Transverse colon (tissue), 4 donors: Measurements from ENCODE around the gene KRT6B. TPM values are rescaled to one million over a fixed set of nuclear protein-coding genes. Genes with fewer than 3 reads are reported as not detected.
"Not testable (repeated sequence)": the region's sequence is repeated elsewhere in the genome, so short reads cannot be mapped to it uniquely, and the experiment has no call there.

Experiments used
- DNase-seq: peaks from one replicate; pipeline ENCODE4 v3.0.0-alpha.2; 2019
- H3K27ac ChIP-seq, 4 donors: fragments of 200-600 bp; sonication (generic); 2 replicates each; pipeline ENCODE4 v1.5.1; 2016 to 2018; ENCODE audit warnings: inconsistent platforms in 4 of 4
- H3K27me3 ChIP-seq: fragments of 200-600 bp; sonication (generic); 2 replicates; pipeline ENCODE4 v1.5.1; 2017; ENCODE audit warnings: inconsistent platforms
- H3K36me3 ChIP-seq, 4 donors: fragments of 200-600 bp; sonication (generic); 2 replicates each; pipeline ENCODE4 v1.5.1; 2017 to 2019; ENCODE audit warnings: inconsistent platforms in 4 of 4
- H3K4me1 ChIP-seq, 4 donors: fragments of 200-600 bp; sonication (generic); 2 replicates each; pipeline ENCODE4 v1.5.1; 2017 to 2020; ENCODE audit warnings: inconsistent platforms in 4 of 4
- H3K4me3 ChIP-seq, 4 donors: fragments of 200-600 bp; sonication (generic); 1 replicate in 1 of 4; 2 replicates in 3 of 4; pipeline versions ENCODE4 v1.5.1 to v1.6.1; 2017 to 2019; ENCODE audit warnings: inconsistent platforms in 4 of 4
- H3K9me3 ChIP-seq, 2 donors: fragments of 200-600 bp; sonication (generic); 2 replicates each; pipeline ENCODE4 v1.5.1; 2017 to 2019; ENCODE audit warnings: inconsistent platforms in 2 of 2
- CTCF ChIP-seq, 5 experiments: fragments of 200-600 bp in 3 of 5; fragments of 450-650 bp in 2 of 5; sonication (generic) in 3 of 5; IDR thresholded peaks; 1 replicate in 2 of 5; 2 replicates in 3 of 5; pipeline ENCODE4 v1.5.1; 2016 to 2017; ENCODE audit warnings: antibody characterized with exemption in 5 of 5, inconsistent platforms in 3 of 5, mild to moderate bottlenecking in 2 of 5, moderate library complexity in 1 of 5
- EP300 ChIP-seq: sonication (generic); formaldehyde crosslinking; IDR thresholded peaks from one replicate; pipeline ENCODE4 v1.6.1; 2017; ENCODE audit warnings: antibody characterized with exemption, low read depth
- POLR2A ChIP-seq: fragments of 450-650 bp; IDR thresholded peaks from one replicate; pipeline ENCODE4 v1.6.1; 2016; ENCODE audit warnings: antibody characterized with exemption, mild to moderate bottlenecking, moderate library complexity
- POLR2AphosphoS5 ChIP-seq, 3 donors: sonication (generic); formaldehyde crosslinking; IDR thresholded peaks; one replicate each; pipeline ENCODE4 v1.6.1; 2016; ENCODE audit warnings: antibody characterized with exemption in 3 of 3
- whole genome bisulfite sequencing, 2 donors: methylation state at CpG; one replicate each; pipeline ENCODE4 v1.1.5; 2018; ENCODE audit warnings: low coverage in 1 of 2; 5-methylcytosine and 5-hydroxymethylcytosine counted together
- in situ Hi-C, 4 donors: fragments of 200-750 bp; cut with MboI; loops; one replicate each; pipeline versions ENCODE4 v1.15.0 to v1.15.1; 2017; ENCODE audit warnings: low sequenced_read_pairs in 3 of 4, low pct_ligation_motif_present in 1 of 4, low pct_unique_long_range_greater_than_20kb in 1 of 4
- intact Hi-C: fragments of 100-400 bp; cut with DNase I; formaldehyde crosslinking; loops from one replicate; pipeline ENCODE4 v1.15.1; 2023; ENCODE audit warnings: low total_unique reads
- total RNA-seq, 4 donors: library from RNA; depleted of rRNA; stranded (reverse); fragments of >200 nt; gene quantifications; one replicate each; pipeline ENCODE4 v1.1.0, GENCODE V29; 2016

The KRT6B gene
- total RNA-seq, 4 donors from 2014 or later, result not detected

- 83% methylated on average over 5 of the region's 5 CpGs; no CpG with 5 or more reads in 1 of the 2 donors for WGBS, 2 donors
- H3K4me3 ChIP-seq, result no peak overlapping the region
- peak overlapping the region in 2 of 4 donors; percentile 49 to 67 for H3K27ac ChIP-seq
- TF ChIP-seq EP300, result no peak
- no peak for TF ChIP-seq POLR2AphosphoS5 (IDR thresholded peaks at IDR 0.05)
- TF ChIP-seq CTCF (IDR thresholded peaks at IDR 0.05), result no peak
- no peak for TF ChIP-seq POLR2A
- H3K4me1 ChIP-seq, result peaks cover 0 to 14% (median 0%) of the 10 kb centered on the region in 4 donors
- intact Hi-C loops (no loop called here), in situ Hi-C loops (no loop called here)
- H3K9me3 ChIP-seq, result no peaks in the 10 kb centered on the region
- H3K27me3 ChIP-seq, result no peaks in the 10 kb centered on the region
- no peaks in the 10 kb centered on the region for H3K36me3 ChIP-seq
- DNase-seq, result no peak
Observed at GRCh38 chr12:52414936-52415335, 37.0 kb downstream of the KRT6B start.

- no peak overlapping the region for H3K4me3 ChIP-seq
- H3K4me1 ChIP-seq, result peaks cover 0 to 14% (median 0%) of the 10 kb centered on the region in 4 donors
- no peaks in the 10 kb centered on the region for H3K9me3 ChIP-seq
- in situ Hi-C loops, result no loop called here
- H3K27me3 ChIP-seq, result no peaks in the 10 kb centered on the region
- no peaks in the 10 kb centered on the region for H3K36me3 ChIP-seq
- TF ChIP-seq POLR2A (no peak), CTCF (IDR thresholded peaks at IDR 0.05) (no peak), POLR2AphosphoS5 (IDR thresholded peaks at IDR 0.05) (no peak), EP300 (no peak)
- no peak overlapping the region for H3K27ac ChIP-seq
- intact Hi-C loops, result no loop called here
- 74% methylated on average over 8 of the region's 8 CpGs; no CpG with 5 or more reads in 1 of the 2 donors for WGBS, 2 donors
- no peak for DNase-seq
Observed at GRCh38 chr12:52413782-52414345, 38.1 kb downstream of the KRT6B start.

GRCh38 chr12:52413202-52413601, 38.7 kb downstream of the KRT6B start:
- Histone ChIP-seq H3K27ac (no peak overlapping the region), H3K9me3 (no peaks in the 10 kb centered on the region), H3K4me3 (no peak overlapping the region), H3K36me3 (no peaks in the 10 kb centered on the region), H3K27me3 (no peaks in the 10 kb centered on the region), H3K4me1 (peaks cover 0 to 14% (median 0%) of the 10 kb centered on the region in 4 donors)
- whole genome bisulfite sequencing, 2 donors, result 55% methylated on average over 4 of the region's 4 CpGs; no CpG with 5 or more reads in 1 of the 2 donors
- intact Hi-C loops (no loop called here), in situ Hi-C loops (no loop called here)
- DNase-seq, result no peak
- TF ChIP-seq EP300 (no peak), POLR2A (no peak), POLR2AphosphoS5 (IDR thresholded peaks at IDR 0.05) (no peak), CTCF (IDR thresholded peaks at IDR 0.05) (no peak)

- no peaks in the 10 kb centered on the region for H3K36me3 ChIP-seq
- no peak for TF ChIP-seq POLR2AphosphoS5 (IDR thresholded peaks at IDR 0.05)
- TF ChIP-seq POLR2A, result no peak
- TF ChIP-seq CTCF (IDR thresholded peaks at IDR 0.05), result no peak
- TF ChIP-seq EP300, result no peak
- peaks cover 0 to 14% (median 0%) of the 10 kb centered on the region in 4 donors for H3K4me1 ChIP-seq
- H3K27me3 ChIP-seq, result no peaks in the 10 kb centered on the region
- in situ Hi-C loops, result no loop called here
- DNase-seq, result no peak
- 84% methylated on average over 10 of the region's 10 CpGs; no CpG with 5 or more reads in 1 of the 2 donors for WGBS, 2 donors
- no peak overlapping the region for H3K27ac ChIP-seq
- intact Hi-C loops, result no loop called here
- no peak overlapping the region for H3K4me3 ChIP-seq
- no peaks in the 10 kb centered on the region for H3K9me3 ChIP-seq
Observed at GRCh38 chr12:52411815-52412214, 40.1 kb downstream of the KRT6B start.

GRCh38 chr12:52410589-52411248, 41.2 kb downstream of the KRT6B start:
- H3K4me1 ChIP-seq, H3K4me3 ChIP-seq, in situ Hi-C loops, H3K27me3 ChIP-seq, intact Hi-C loops, H3K27ac ChIP-seq, DNase-seq, H3K36me3 ChIP-seq, H3K9me3 ChIP-seq: not testable (repeated sequence)
- no CpG with 5 or more reads among the region's 1 CpG for WGBS, 2 donors
